WTC11 (cell line): ENCODE results near the gene SLC7A8. TPM values are rescaled to one million over a fixed set of nuclear protein-coding genes. Genes with fewer than 3 reads are reported as not detected.

Source experiments
- ATAC-seq: fragments of 200-7000 bp; cut with Tn5 transposase; 2 replicates; pipeline ENCODE4 v1.10.0; 2021; ENCODE audit warnings: mild to moderate bottlenecking, moderate library complexity
- CTCF ChIA-PET: fragments of 300-600 bp; sonication (Branson Sonifier 250); formaldehyde crosslinking; loops from one replicate; lab custom pipeline; 2021; ENCODE audit warnings: antibody characterized with exemption; lab: Charles Lee
- POLR2A ChIA-PET: fragments of 350-600 bp; sonication (Branson Sonifier 250); formaldehyde crosslinking; loops from one replicate; lab custom pipeline; 2021; ENCODE audit warnings: antibody characterized with exemption; lab: Charles Lee
- DNase-seq: peaks from one replicate; pipeline ENCODE4 v3.0.0; 2021; ENCODE audit warnings: low spot score
- H3K27ac Mint-ChIP-seq: 2 replicates; pipeline ENCODE4 v1.8.0; 2021; ENCODE audit warnings: mixed read lengths
- H3K27me3 Mint-ChIP-seq: 2 replicates; pipeline ENCODE4 v1.8.0; 2021; ENCODE audit warnings: low read depth, mild to moderate bottlenecking, moderate library complexity, mixed read lengths
- H3K36me3 Mint-ChIP-seq: 2 replicates; pipeline ENCODE4 v1.8.0; 2021; ENCODE audit warnings: mixed read lengths
- H3K4me1 Mint-ChIP-seq: 2 replicates; pipeline ENCODE4 v1.8.0; 2022; ENCODE audit warnings: mixed read lengths
- H3K4me3 Mint-ChIP-seq: 2 replicates; pipeline ENCODE4 v1.8.0; 2021; ENCODE audit warnings: mild to moderate bottlenecking, moderate library complexity, mixed read lengths
- H3K9me3 Mint-ChIP-seq: 2 replicates; pipeline ENCODE4 v1.8.0; 2021; ENCODE audit warnings: mixed read lengths
- CBFB ChIP-seq: sonication (generic); formaldehyde crosslinking; IDR thresholded peaks from 2 replicates; pipeline ENCODE4 v1.8.1; 2022; ENCODE audit warnings: mild to moderate bottlenecking, low read depth, missing genetic modification reagents
- CDX4 ChIP-seq: fragments of 250-450 bp; sonication (Bioruptor Pico); IDR thresholded peaks from 2 replicates; pipeline ENCODE4 v1.9.0; 2021; ENCODE audit warnings: moderate library complexity, mild to moderate bottlenecking, inconsistent platforms, borderline replicate concordance
- CREB1 ChIP-seq: sonication (generic); formaldehyde crosslinking; IDR thresholded peaks from 2 replicates; pipeline ENCODE4 v1.8.0; 2023; ENCODE audit warnings: mild to moderate bottlenecking, missing genetic modification reagents
- E2F5 ChIP-seq: sonication (generic); formaldehyde crosslinking; IDR thresholded peaks from 2 replicates; pipeline ENCODE4 v1.8.1; 2022; ENCODE audit warnings: mild to moderate bottlenecking, moderate library complexity, missing genetic modification reagents
- ERG ChIP-seq: fragments of 250-450 bp; sonication (Bioruptor Pico); IDR thresholded peaks from 2 replicates; pipeline ENCODE4 v1.8.0; 2021; ENCODE audit warnings: mild to moderate bottlenecking
- ETV6 ChIP-seq: sonication (generic); formaldehyde crosslinking; IDR thresholded peaks from 2 replicates; pipeline ENCODE4 v1.8.1; 2022; ENCODE audit warnings: mild to moderate bottlenecking, missing genetic modification reagents
- GTF2I ChIP-seq: fragments of 250-450 bp; sonication (Bioruptor Pico); conservative IDR thresholded peaks from 2 replicates; pipeline ENCODE4 v1.4.0; 2021; ENCODE audit warnings: mild to moderate bottlenecking
- NFATC4 ChIP-seq: fragments of 250-450 bp; sonication (Bioruptor Pico); IDR thresholded peaks from 2 replicates; pipeline ENCODE4 v1.9.0; 2021; ENCODE audit warnings: mild to moderate bottlenecking
- NR3C1 ChIP-seq: sonication (generic); formaldehyde crosslinking; conservative IDR thresholded peaks from 2 replicates; pipeline ENCODE4 v1.8.1; 2023; ENCODE audit warnings: low read depth, mild to moderate bottlenecking, missing genetic modification reagents
- PRRX2 ChIP-seq: fragments of 250-450 bp; sonication (Bioruptor Pico); IDR thresholded peaks from 2 replicates; pipeline ENCODE4 v1.8.0; 2021; ENCODE audit warnings: mild to moderate bottlenecking
- RORB ChIP-seq: fragments of 250-450 bp; sonication (Bioruptor Pico); IDR thresholded peaks from 2 replicates; pipeline ENCODE4 v1.9.0; 2021; ENCODE audit warnings: mild to moderate bottlenecking
- USF1 ChIP-seq: sonication (generic); formaldehyde crosslinking; IDR thresholded peaks from 2 replicates; pipeline ENCODE4 v1.8.0; 2022; ENCODE audit warnings: mild to moderate bottlenecking, missing genetic modification reagents
- ZNF138 ChIP-seq: sonication (generic); formaldehyde crosslinking; conservative IDR thresholded peaks from 2 replicates; pipeline ENCODE4 v1.8.1; 2022; ENCODE audit warnings: mild to moderate bottlenecking, moderate library complexity, missing genetic modification reagents
- ZNF263 ChIP-seq: sonication (generic); formaldehyde crosslinking; IDR thresholded peaks from 2 replicates; pipeline ENCODE4 v1.8.1; 2022; ENCODE audit warnings: low read depth, mild to moderate bottlenecking, moderate library complexity, missing genetic modification reagents
- ZNF317 ChIP-seq: sonication (generic); formaldehyde crosslinking; IDR thresholded peaks from 2 replicates; pipeline ENCODE4 v1.8.1; 2023; ENCODE audit warnings: low read depth, mild to moderate bottlenecking, moderate library complexity, missing genetic modification reagents, borderline replicate concordance
- ZNF396 ChIP-seq: fragments of 250-450 bp; sonication (Bioruptor Pico); IDR thresholded peaks from 2 replicates; pipeline ENCODE4 v1.8.0; 2021; ENCODE audit warnings: mild to moderate bottlenecking, moderate library complexity, borderline replicate concordance
- ZNF423 ChIP-seq: fragments of 250-450 bp; sonication (Bioruptor Pico); IDR thresholded peaks from 2 replicates; pipeline ENCODE4 v2.1.2; 2022; ENCODE audit warnings: mild to moderate bottlenecking, moderate library complexity
- total RNA-seq: library from RNA; stranded (reverse); gene quantifications from 3 replicates; pipeline ENCODE4 v1.2.3, GENCODE V29; 2021
- TF ChIP-seq, protein P1 (sequence below): fragments of 250-450 bp; sonication (Bioruptor Pico); IDR thresholded peaks from 2 replicates; pipeline ENCODE4 v2.1.2; 2022; ENCODE audit warnings: mild to moderate bottlenecking, moderate library complexity
- TF ChIP-seq, protein P2 (sequence below): sonication (generic); formaldehyde crosslinking; IDR thresholded peaks from 2 replicates; pipeline ENCODE4 v1.8.1; 2023; ENCODE audit warnings: mild to moderate bottlenecking, missing genetic modification reagents, moderate library complexity
- TF ChIP-seq, protein P3 (sequence below): fragments of 250-450 bp; sonication (Bioruptor Pico); conservative IDR thresholded peaks from 2 replicates; pipeline ENCODE4 v1.9.0; 2021; ENCODE audit warnings: mild to moderate bottlenecking
- TF ChIP-seq, protein P4 (sequence below): sonication (generic); formaldehyde crosslinking; IDR thresholded peaks from 2 replicates; pipeline ENCODE4 v1.8.1; 2022; ENCODE audit warnings: low read depth, mild to moderate bottlenecking, moderate library complexity, missing genetic modification reagents, borderline replicate concordance
- TF ChIP-seq, protein P5 (sequence below): sonication (generic); formaldehyde crosslinking; IDR thresholded peaks from 2 replicates; pipeline ENCODE4 v1.8.1; 2022; ENCODE audit warnings: mild to moderate bottlenecking, missing genetic modification reagents, moderate library complexity, borderline replicate concordance

Gene SLC7A8
- total RNA-seq, 1 experiment from 2014 or later, result 207 TPM

GRCh38 chr14:23172574-23172973, 10.9 kb downstream of the SLC7A8 start:
- no peak overlapping the region for H3K4me3 Mint-ChIP-seq
- no peaks in the 10 kb centered on the region for H3K27me3 Mint-ChIP-seq
- CTCF ChIA-PET, result interaction anchor here (1.7 to 22.4 kb wide), 2 partner anchors 9 to 51 kb away, joined by 6 to 372 read pairs; partner anchors contain the start of gene CEBPE
- peaks cover 50% of the 10 kb centered on the region for H3K4me1 Mint-ChIP-seq
- ATAC-seq (no peak), DNase-seq (no peak)
- H3K36me3 Mint-ChIP-seq, result peaks cover 26% of the 10 kb centered on the region
- H3K9me3 Mint-ChIP-seq, result no peaks in the 10 kb centered on the region
- TF ChIP-seq ZNF396 (CRISPR knock-in tag) (no peak), ZNF317 (CRISPR knock-in tag) (no peak), ERG (no peak), NR3C1 (CRISPR knock-in tag) (no peak), ZNF138 (CRISPR knock-in tag) (no peak), E2F5 (no peak), PRRX2 (no peak), USF1 (CRISPR knock-in tag) (no peak), ETV6 (CRISPR knock-in tag) (no peak), CBFB (no peak), ZNF423 (CRISPR knock-in tag) (no peak), NFATC4 (CRISPR knock-in tag) (no peak)
- TF ChIP-seq, protein P1, sequence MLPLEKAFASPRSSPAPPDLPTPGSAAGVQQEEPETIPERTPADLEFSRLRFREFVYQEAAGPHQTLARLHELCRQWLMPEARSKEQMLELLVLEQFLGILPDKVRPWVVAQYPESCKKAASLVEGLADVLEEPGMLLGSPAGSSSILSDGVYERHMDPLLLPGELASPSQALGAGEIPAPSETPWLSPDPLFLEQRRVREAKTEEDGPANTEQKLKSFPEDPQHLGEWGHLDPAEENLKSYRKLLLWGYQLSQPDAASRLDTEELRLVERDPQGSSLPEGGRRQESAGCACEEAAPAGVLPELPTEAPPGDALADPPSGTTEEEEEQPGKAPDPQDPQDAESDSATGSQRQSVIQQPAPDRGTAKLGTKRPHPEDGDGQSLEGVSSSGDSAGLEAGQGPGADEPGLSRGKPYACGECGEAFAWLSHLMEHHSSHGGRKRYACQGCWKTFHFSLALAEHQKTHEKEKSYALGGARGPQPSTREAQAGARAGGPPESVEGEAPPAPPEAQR (CRISPR knock-in tag), result no peak
- TF ChIP-seq, protein P2, sequence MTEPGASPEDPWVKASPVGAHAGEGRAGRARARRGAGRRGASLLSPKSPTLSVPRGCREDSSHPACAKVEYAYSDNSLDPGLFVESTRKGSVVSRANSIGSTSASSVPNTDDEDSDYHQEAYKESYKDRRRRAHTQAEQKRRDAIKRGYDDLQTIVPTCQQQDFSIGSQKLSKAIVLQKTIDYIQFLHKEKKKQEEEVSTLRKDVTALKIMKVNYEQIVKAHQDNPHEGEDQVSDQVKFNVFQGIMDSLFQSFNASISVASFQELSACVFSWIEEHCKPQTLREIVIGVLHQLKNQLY (CRISPR knock-in tag), result no peak
- TF ChIP-seq, protein P3, sequence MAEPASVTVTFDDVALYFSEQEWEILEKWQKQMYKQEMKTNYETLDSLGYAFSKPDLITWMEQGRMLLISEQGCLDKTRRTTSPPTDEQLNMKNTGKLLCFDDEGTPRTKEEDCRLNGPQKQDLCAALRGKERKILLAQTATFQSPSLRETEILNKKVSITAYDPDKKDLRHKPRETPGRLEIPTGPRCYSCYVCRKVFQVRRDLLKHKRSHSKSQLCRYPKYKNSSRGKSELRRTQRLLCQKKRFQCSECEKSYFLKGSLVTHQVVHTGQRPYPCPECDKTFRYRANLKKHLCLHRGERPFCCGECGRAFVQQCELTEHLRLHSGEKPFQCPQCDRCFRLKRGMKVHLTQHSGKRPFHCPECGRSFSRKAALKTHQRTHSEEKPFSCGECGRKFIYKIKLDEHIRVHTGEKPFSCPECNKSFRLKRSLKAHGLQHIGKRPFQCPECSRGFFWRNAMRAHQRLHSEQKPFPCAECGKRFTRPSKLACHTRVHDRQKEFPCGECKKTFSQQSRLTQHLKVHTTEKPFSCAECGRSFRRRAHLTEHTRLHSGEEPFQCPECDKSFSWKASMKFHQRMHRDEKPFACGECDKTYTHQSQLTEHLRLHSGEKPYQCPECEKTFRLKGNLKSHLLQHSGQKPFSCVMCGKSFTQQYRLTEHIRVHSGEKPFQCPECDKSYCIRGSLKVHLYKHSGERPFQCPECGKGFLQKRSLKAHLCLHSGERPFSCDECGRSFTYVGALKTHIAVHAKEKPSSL (CRISPR knock-in tag), result no peak
- TF ChIP-seq, all 79 proteins: peak for 0
- POLR2A ChIA-PET, result interaction anchor here (1.1 kb wide), 1 partner anchor 52 kb away, joined by 4 read pairs; no protein-coding TSS in a partner anchor
- no peak overlapping the region for H3K27ac Mint-ChIP-seq

- POLR2A ChIA-PET, result interaction anchor here (1.1 kb wide), 1 partner anchor 51 kb away, joined by 4 read pairs; no protein-coding TSS in a partner anchor
- H3K9me3 Mint-ChIP-seq, result no peaks in the 10 kb centered on the region
- ATAC-seq (no peak), DNase-seq (no peak)
- peak overlapping the region; percentile 71; the same call in 1 of the 2 replicates for H3K27ac Mint-ChIP-seq
- H3K4me1 Mint-ChIP-seq, result peaks cover 45% of the 10 kb centered on the region
- CTCF ChIA-PET, result interaction anchor here (0.6 to 22.4 kb wide), 3 partner anchors 10 to 70 kb away, joined by 3 to 372 read pairs (median 6); partner anchors contain the start of gene CEBPE
- H3K36me3 Mint-ChIP-seq, result peaks cover 25% of the 10 kb centered on the region
- H3K4me3 Mint-ChIP-seq, result no peak overlapping the region
- no peaks in the 10 kb centered on the region for H3K27me3 Mint-ChIP-seq
- TF ChIP-seq RORB (no peak), NR3C1 (CRISPR knock-in tag) (no peak), CREB1 (CRISPR knock-in tag) (no peak), USF1 (CRISPR knock-in tag) (no peak), ZNF396 (CRISPR knock-in tag) (no peak), ZNF263 (CRISPR knock-in tag) (no peak), GTF2I (CRISPR knock-in tag) (no peak), CDX4 (no peak)
- TF ChIP-seq, protein P4, sequence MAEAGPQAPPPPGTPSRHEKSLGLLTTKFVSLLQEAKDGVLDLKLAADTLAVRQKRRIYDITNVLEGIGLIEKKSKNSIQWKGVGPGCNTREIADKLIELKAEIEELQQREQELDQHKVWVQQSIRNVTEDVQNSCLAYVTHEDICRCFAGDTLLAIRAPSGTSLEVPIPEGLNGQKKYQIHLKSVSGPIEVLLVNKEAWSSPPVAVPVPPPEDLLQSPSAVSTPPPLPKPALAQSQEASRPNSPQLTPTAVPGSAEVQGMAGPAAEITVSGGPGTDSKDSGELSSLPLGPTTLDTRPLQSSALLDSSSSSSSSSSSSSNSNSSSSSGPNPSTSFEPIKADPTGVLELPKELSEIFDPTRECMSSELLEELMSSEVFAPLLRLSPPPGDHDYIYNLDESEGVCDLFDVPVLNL (CRISPR knock-in tag), result no peak
- TF ChIP-seq, protein P5, sequence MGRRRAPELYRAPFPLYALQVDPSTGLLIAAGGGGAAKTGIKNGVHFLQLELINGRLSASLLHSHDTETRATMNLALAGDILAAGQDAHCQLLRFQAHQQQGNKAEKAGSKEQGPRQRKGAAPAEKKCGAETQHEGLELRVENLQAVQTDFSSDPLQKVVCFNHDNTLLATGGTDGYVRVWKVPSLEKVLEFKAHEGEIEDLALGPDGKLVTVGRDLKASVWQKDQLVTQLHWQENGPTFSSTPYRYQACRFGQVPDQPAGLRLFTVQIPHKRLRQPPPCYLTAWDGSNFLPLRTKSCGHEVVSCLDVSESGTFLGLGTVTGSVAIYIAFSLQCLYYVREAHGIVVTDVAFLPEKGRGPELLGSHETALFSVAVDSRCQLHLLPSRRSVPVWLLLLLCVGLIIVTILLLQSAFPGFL (CRISPR knock-in tag), result no peak
Observed at GRCh38 chr14:23172096-23172495, 11.4 kb downstream of the SLC7A8 start.
